Transverse colon (tissue), 4 donors: ENCODE measurements around the gene PLEKHA3.

ENCODE experiments used
- CTCF ChIP-seq, 5 experiments: fragments of 200-600 bp in 3 of 5; fragments of 450-650 bp in 2 of 5; sonication (generic) in 3 of 5; IDR thresholded peaks; 1 replicate in 2 of 5; 2 replicates in 3 of 5; pipeline ENCODE4 v1.5.1; 2016 to 2017; ENCODE audit warnings: antibody characterized with exemption in 5 of 5, inconsistent platforms in 3 of 5, mild to moderate bottlenecking in 2 of 5, moderate library complexity in 1 of 5
- POLR2AphosphoS5 ChIP-seq, 3 donors: sonication (generic); formaldehyde crosslinking; IDR thresholded peaks; one replicate each; pipeline ENCODE4 v1.6.1; 2016; ENCODE audit warnings: antibody characterized with exemption in 3 of 3

DNA sequence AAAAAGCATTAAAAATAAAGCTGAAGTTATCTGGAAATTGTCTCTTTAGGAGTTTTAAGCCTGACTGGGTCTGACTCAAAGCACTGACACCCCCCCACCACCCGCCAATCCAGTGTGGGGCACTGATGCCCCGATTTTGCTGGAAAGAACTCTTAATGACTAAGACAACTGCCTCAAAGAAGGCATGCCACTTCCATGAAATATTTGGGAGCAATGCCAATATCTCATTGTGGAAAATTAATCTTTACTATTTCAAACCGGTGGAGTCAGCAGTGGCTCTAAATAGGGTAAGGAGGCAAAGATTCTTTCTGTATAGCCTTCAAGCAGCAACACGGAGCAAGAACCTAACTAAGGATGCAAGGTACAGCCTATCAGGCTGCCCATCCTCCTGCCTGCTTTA lies 6.3 kb upstream of the PLEKHA3 start:
- TF ChIP-seq POLR2AphosphoS5 (IDR thresholded peaks at IDR 0.05) (no peak), CTCF (IDR thresholded peaks at IDR 0.05) (no peak)
